Measurements from ENCODE around the gene KRT73.

Gene KRT73

DNA sequence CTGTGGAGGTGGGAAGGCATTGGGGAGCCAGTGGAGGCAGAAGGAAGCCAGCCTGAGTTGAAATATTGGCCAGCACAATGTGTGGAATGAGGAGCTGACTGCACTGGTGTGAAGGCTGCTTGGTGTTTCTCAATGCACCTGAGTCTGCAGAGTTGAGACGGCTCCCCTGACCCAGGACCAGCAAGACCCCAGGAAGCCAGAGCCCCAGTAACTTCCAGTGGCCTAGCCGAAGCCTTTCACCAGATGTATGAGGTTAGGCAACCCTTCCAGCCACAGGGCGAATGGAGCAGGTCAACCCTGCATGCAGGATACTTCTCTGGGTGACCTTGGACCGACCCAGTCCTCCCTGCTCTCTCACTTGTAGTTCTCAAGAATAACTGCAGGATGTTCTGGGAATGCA, 12.9 kb upstream of the KRT73 start:
- Histone ChIP-seq H3K9ac (ENCODE audit: low read length) (no peak overlapping the region), H3K9me3 (ENCODE audit: control insufficient read depth, low read depth, low read length) (no peaks in the 10 kb centered on the region), H3K36me3 (ENCODE audit: control insufficient read depth, low read depth, low read length) (no peaks in the 10 kb centered on the region), H3K27ac (ENCODE audit: low read length) (no peak overlapping the region), H3K27me3 (ENCODE audit: control insufficient read depth, insufficient read depth, low read length) (no peaks in the 10 kb centered on the region), H3K4me3 (ENCODE audit: low read length) (no peak overlapping the region), H3K4me1 (ENCODE audit: control insufficient read depth, low read depth, low read length) (no peaks in the 10 kb centered on the region)

DNA sequence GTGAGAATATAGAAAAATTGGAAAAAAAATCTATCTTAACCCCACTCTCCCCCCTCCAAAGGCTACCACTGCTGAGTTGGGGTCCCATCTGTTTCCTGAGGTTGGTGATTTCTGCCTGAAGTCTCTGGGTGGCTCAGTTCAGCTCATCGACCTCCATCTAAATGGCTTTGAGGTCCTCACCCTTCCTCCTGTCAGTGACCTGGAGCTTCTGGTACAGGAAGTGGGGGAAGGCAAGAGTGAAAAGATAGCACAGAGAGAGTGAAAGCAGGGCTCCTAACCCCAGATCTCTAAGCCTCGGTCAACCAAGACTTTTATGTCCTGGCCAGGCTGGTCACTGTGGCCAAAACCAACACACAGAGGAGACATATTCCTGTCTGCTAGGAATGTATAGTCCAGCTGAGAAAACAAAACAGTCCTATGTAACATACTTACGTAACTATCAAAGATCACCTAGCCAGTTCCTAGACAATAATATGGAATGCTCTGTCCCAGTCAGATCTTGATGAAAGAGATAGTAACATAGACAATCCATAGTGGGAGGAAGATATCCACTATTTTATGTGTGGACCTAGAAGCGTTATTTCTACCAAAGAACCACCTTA, 12.3 kb upstream of the KRT73 start:
- Histone ChIP-seq H3K27ac (ENCODE audit: low read length) (no peak overlapping the region), H3K36me3 (ENCODE audit: control insufficient read depth, low read depth, low read length) (no peaks in the 10 kb centered on the region), H3K9ac (ENCODE audit: low read length) (no peak overlapping the region), H3K4me3 (ENCODE audit: low read length) (no peak overlapping the region), H3K27me3 (ENCODE audit: control insufficient read depth, insufficient read depth, low read length) (no peaks in the 10 kb centered on the region), H3K9me3 (ENCODE audit: control insufficient read depth, low read depth, low read length) (no peaks in the 10 kb centered on the region), H3K4me1 (ENCODE audit: control insufficient read depth, low read depth, low read length) (no peaks in the 10 kb centered on the region)

DNA sequence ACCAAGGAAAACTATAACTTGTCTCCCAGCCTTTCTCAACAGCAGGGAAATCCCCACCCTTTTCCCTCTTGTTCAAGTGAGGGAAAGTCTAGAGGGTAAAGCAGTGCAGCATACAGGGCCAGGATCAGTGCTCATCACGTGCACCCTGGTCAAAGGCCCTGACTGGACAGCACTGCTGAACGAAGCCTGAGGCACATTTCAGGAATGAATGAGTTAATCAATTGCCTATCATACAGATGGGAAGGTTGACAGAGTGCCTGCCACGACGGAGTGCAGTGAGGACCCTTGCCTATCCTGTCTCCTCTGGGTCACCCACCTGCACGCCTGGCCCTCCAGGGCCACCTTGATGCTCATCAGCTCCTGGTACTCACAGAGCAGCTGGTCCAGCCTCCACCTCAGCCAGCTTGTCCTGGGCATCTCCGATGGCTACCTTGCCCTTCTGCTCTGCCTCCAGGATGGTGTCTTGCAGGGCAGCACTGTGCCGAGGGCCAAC, 11.7 kb upstream of the KRT73 start:
- Histone ChIP-seq H3K36me3 (ENCODE audit: control insufficient read depth, low read depth, low read length) (no peaks in the 10 kb centered on the region), H3K4me3 (ENCODE audit: low read length) (no peak overlapping the region), H3K27me3 (ENCODE audit: control insufficient read depth, insufficient read depth, low read length) (no peaks in the 10 kb centered on the region), H3K27ac (ENCODE audit: low read length) (no peak overlapping the region), H3K9me3 (ENCODE audit: control insufficient read depth, low read depth, low read length) (no peaks in the 10 kb centered on the region), H3K4me1 (ENCODE audit: control insufficient read depth, low read depth, low read length) (no peaks in the 10 kb centered on the region), H3K9ac (ENCODE audit: low read length) (no peak overlapping the region)

GRCh38 chr12:52629281-52630007, 11.1 kb upstream of the KRT73 start:
- Histone ChIP-seq H3K36me3 (ENCODE audit: control insufficient read depth, low read depth, low read length) (no peaks in the 10 kb centered on the region), H3K27me3 (ENCODE audit: control insufficient read depth, insufficient read depth, low read length) (no peaks in the 10 kb centered on the region), H3K4me1 (ENCODE audit: control insufficient read depth, low read depth, low read length) (no peaks in the 10 kb centered on the region), H3K27ac (ENCODE audit: low read length) (no peak overlapping the region), H3K4me3 (ENCODE audit: low read length) (no peak overlapping the region), H3K9me3 (ENCODE audit: control insufficient read depth, low read depth, low read length) (no peaks in the 10 kb centered on the region), H3K9ac (ENCODE audit: low read length) (no peak overlapping the region)

DNA sequence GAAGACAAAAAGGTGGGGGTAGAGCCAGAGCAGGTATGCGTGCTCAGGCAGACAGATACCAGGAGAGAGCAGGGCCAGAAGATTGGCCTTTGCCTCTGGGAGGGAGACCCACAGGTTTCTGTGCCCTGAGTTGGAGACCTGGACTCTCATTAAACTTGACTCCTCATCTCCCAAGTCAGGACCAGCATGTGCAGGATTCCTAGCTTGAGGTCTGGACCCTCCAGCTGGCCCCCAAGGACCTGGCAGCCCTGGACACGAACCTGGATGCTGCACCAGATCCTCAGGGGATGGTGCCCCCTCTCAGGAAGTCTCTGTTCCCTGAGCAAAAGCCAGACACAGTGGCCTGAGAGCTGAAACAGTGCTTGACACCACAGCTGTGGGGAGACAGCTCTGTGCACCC, 10.5 kb upstream of the KRT73 start:
- no peak overlapping the region for H3K27ac ChIP-seq (ENCODE audit: low read length)
- H3K36me3 ChIP-seq (ENCODE audit: control insufficient read depth, low read depth, low read length) = no peaks in the 10 kb centered on the region
- no peaks in the 10 kb centered on the region for H3K4me1 ChIP-seq (ENCODE audit: control insufficient read depth, low read depth, low read length)
- H3K9me3 ChIP-seq (ENCODE audit: control insufficient read depth, low read depth, low read length) = no peaks in the 10 kb centered on the region
- no peak overlapping the region for H3K9ac ChIP-seq (ENCODE audit: low read length)
- H3K4me3 ChIP-seq (ENCODE audit: low read length) = no peak overlapping the region
- H3K27me3 ChIP-seq (ENCODE audit: control insufficient read depth, insufficient read depth, low read length) = no peaks in the 10 kb centered on the region

DNA sequence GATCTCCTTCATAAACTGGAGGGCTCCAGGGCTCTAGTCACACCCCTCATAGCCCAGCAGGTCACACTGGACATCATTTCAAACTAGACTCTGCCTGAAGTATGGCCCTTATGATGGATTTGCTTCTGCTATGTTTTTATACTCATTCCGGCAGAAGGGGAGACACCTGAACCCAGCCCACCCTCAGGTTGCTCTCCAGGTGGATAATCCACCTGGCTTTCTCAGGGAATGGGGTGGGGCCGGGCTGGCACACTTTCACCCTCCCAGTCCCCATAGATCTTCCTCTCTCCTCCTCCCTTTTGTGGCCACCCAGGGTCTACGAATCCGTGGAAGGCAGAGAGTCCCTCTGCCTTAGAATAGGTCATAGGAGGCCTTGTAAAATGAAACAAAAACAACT, 9.8 kb upstream of the KRT73 start:
- Histone ChIP-seq H3K36me3 (ENCODE audit: control insufficient read depth, low read depth, low read length) (no peaks in the 10 kb centered on the region), H3K27me3 (ENCODE audit: control insufficient read depth, insufficient read depth, low read length) (no peaks in the 10 kb centered on the region), H3K4me3 (ENCODE audit: low read length) (no peak overlapping the region), H3K4me1 (ENCODE audit: control insufficient read depth, low read depth, low read length) (no peaks in the 10 kb centered on the region), H3K9ac (ENCODE audit: low read length) (no peak overlapping the region), H3K9me3 (ENCODE audit: control insufficient read depth, low read depth, low read length) (no peaks in the 10 kb centered on the region), H3K27ac (ENCODE audit: low read length) (no peak overlapping the region)

- no peaks in the 10 kb centered on the region for H3K9me3 ChIP-seq (ENCODE audit: control insufficient read depth, low read depth, low read length)
- no peak overlapping the region for H3K9ac ChIP-seq (ENCODE audit: low read length)
- no peaks in the 10 kb centered on the region for H3K4me1 ChIP-seq (ENCODE audit: control insufficient read depth, low read depth, low read length)
- H3K36me3 ChIP-seq (ENCODE audit: control insufficient read depth, low read depth, low read length) = no peaks in the 10 kb centered on the region
- H3K27ac ChIP-seq (ENCODE audit: low read length) = no peak overlapping the region
- no peaks in the 10 kb centered on the region for H3K27me3 ChIP-seq (ENCODE audit: control insufficient read depth, insufficient read depth, low read length)
- no peak overlapping the region for H3K4me3 ChIP-seq (ENCODE audit: low read length)
Observed at GRCh38 chr12:52627395-52628110, 9.2 kb upstream of the KRT73 start.

DNA sequence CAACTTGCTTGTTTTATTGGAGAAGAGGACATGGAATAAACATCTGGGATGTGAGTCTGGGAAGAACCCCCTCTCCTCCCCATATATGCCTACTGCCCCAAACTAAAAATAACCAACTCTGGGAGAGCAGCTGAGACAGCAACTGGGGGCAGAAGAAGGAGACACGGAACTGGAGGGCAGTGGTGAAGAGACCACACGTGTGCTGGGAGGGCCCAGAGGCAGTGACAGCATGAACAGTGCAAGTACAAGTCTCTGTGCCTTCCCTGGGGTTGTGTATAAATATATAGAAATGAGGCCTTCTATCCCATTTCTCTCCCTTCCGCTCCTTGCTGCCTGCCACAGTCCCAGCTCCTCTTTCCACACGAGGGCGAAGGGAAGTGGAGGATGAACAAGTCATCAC, 4.0 kb upstream of the KRT73 start:
- Histone ChIP-seq H3K27me3 (ENCODE audit: control insufficient read depth, insufficient read depth, low read length) (no peaks in the 10 kb centered on the region), H3K9me3 (ENCODE audit: control insufficient read depth, low read depth, low read length) (no peaks in the 10 kb centered on the region), H3K36me3 (ENCODE audit: control insufficient read depth, low read depth, low read length) (no peaks in the 10 kb centered on the region), H3K4me1 (ENCODE audit: control insufficient read depth, low read depth, low read length) (no peaks in the 10 kb centered on the region), H3K9ac (ENCODE audit: low read length) (no peak overlapping the region), H3K4me3 (ENCODE audit: low read length) (no peak overlapping the region), H3K27ac (ENCODE audit: low read length) (no peak overlapping the region)

DNA sequence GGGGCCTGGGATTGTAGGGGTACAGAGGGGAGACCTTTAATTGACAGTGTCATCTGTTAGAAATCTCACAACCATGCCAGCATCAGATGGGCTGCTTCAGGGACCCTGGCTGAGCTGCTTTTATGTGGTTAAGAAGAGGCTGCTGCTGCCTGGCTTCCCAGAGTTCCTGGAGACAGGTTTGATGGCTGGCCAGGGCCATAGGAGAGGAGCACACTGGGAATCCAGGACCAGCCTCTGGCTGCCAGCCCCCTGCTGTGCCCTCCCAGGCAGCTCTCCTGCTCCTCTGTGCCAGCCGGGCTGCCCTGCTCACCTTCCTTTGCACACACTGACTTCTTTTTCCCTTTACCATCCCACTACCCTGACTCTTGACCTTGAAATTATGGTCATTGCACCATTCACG, 507 bp upstream of the KRT73 start:
- Histone ChIP-seq H3K27ac (ENCODE audit: low read length) (no peak overlapping the region), H3K36me3 (ENCODE audit: control insufficient read depth, low read depth, low read length) (no peaks in the 10 kb centered on the region), H3K4me1 (ENCODE audit: control insufficient read depth, low read depth, low read length) (no peaks in the 10 kb centered on the region), H3K9ac (ENCODE audit: low read length) (no peak overlapping the region), H3K27me3 (ENCODE audit: control insufficient read depth, insufficient read depth, low read length) (no peaks in the 10 kb centered on the region), H3K4me3 (ENCODE audit: low read length) (no peak overlapping the region), H3K9me3 (ENCODE audit: control insufficient read depth, low read depth, low read length) (no peaks in the 10 kb centered on the region)

DNA sequence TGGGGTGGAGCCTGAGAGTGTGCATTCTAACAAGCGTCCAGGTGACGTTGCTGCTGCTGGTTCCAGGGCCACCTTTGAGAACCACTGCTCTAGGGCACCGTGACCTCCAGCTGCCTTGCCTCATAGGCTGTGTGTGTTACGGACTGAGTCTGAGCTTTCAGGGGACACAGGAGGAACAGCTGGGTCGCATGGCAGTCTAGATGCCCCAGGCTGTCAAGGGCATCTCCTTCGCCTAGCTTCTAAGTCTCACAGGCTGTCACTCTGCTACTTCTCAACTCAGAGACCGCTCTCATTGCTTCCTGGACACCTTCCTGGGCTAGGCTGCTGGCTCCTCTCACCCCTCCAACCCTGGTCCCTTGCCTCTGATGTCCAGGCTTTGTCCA, 965 bp downstream of the KRT73 start:
- H3K9me3 ChIP-seq (ENCODE audit: control insufficient read depth, low read depth, low read length) = no peaks in the 10 kb centered on the region
- no peak overlapping the region for H3K4me3 ChIP-seq (ENCODE audit: low read length)
- H3K27ac ChIP-seq (ENCODE audit: low read length) = no peak overlapping the region
- H3K9ac ChIP-seq (ENCODE audit: low read length) = no peak overlapping the region
- no peaks in the 10 kb centered on the region for H3K4me1 ChIP-seq (ENCODE audit: control insufficient read depth, low read depth, low read length)
- H3K27me3 ChIP-seq (ENCODE audit: control insufficient read depth, insufficient read depth, low read length) = no peaks in the 10 kb centered on the region
- no peaks in the 10 kb centered on the region for H3K36me3 ChIP-seq (ENCODE audit: control insufficient read depth, low read depth, low read length)

DNA sequence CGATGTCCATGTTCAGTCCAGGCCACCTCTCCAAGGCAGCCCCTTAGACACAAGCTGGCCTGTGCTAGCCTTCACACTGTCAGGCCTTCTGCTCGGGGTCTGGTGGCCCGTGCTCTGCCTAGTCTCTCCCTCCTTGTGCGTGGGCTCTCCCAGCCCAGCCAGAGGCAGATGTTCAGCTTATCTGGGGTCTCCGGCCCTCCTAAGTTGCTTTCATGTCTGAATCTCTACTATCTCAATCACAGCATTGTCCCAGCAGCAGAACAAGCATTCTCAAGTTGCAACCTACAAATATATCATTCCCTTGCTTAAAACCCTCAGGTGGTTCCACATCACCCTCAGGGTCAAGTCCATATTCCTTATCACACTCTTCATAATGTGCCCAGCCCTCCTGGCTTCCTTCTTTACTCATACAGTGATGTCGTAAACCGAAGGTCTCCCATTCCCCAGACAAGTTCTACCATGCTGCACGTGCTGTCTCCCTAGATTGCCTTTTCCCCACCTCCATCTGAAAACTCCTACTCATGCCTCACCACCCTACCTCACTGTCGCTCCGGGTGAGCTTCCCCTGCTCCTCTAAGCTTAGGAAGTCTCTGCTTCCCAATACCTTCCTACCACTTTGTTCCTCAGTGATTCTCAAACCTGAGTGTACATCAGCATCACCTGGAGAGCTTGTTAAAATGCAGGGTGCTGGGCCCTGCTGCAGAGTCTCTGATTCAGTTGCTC, 1.5 kb downstream of the KRT73 start:
- H3K27me3 ChIP-seq (ENCODE audit: control insufficient read depth, insufficient read depth, low read length) = no peaks in the 10 kb centered on the region
- no peak overlapping the region for H3K27ac ChIP-seq (ENCODE audit: low read length)
- no peak overlapping the region for H3K9ac ChIP-seq (ENCODE audit: low read length)
- no peaks in the 10 kb centered on the region for H3K36me3 ChIP-seq (ENCODE audit: control insufficient read depth, low read depth, low read length)
- H3K9me3 ChIP-seq (ENCODE audit: control insufficient read depth, low read depth, low read length) = no peaks in the 10 kb centered on the region
- H3K4me3 ChIP-seq (ENCODE audit: low read length) = no peak overlapping the region
- H3K4me1 ChIP-seq (ENCODE audit: control insufficient read depth, low read depth, low read length) = no peaks in the 10 kb centered on the region
